ENCODE measurements around the gene SERPINB6. TPM values are rescaled to one million over a fixed set of nuclear protein-coding genes. Genes with fewer than 3 reads are reported as not detected.

Gene SERPINB6
- 49.3 and 106 TPM in 2 replicates for total RNA-seq (ENCODE audit: low replicate concordance)

DNA sequence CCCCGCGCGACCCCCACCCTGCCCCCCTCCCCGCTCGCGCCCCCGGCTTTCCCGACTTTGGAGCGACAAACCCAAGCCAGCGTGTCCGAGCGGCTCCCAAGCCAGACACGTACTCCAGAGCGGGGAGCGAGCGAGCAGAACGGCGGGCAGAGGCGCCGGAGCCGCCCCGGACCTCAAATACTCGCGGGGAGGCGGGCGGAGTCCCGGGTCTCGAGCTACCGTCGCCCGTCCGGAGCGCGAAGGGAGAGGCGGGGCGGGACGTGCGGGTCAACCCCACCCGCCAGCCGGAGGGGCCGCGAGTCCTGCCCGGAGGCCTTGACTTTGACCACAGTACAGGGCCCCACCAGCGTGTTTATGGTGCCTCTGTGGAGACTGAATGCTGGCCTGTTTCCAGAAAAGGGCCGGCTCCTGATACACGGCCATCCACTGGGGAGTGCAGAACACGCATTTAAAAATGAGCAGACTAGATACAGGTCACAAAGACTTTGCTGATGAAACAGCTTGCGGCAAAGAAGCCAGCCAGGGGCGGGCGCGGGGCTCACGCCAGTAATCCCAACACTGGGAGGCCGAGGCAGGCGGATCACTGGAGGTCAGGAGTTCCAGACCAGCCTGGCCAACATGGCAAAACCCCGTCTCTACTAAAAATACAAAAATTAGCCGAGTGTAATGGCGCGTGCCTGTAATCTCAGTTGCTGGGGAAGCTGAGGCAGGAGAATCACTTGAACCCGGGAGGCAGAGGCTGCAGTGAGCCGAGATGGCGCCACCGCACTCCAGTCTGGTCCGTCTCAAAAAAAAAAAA is at the start of gene SERPINB6:
SERPINB6 (minus strand) TSS at position 148 of the 799 bp plus-strand sequence. CDS start 12,235 bp downstream, outside the sequence.

DNA sequence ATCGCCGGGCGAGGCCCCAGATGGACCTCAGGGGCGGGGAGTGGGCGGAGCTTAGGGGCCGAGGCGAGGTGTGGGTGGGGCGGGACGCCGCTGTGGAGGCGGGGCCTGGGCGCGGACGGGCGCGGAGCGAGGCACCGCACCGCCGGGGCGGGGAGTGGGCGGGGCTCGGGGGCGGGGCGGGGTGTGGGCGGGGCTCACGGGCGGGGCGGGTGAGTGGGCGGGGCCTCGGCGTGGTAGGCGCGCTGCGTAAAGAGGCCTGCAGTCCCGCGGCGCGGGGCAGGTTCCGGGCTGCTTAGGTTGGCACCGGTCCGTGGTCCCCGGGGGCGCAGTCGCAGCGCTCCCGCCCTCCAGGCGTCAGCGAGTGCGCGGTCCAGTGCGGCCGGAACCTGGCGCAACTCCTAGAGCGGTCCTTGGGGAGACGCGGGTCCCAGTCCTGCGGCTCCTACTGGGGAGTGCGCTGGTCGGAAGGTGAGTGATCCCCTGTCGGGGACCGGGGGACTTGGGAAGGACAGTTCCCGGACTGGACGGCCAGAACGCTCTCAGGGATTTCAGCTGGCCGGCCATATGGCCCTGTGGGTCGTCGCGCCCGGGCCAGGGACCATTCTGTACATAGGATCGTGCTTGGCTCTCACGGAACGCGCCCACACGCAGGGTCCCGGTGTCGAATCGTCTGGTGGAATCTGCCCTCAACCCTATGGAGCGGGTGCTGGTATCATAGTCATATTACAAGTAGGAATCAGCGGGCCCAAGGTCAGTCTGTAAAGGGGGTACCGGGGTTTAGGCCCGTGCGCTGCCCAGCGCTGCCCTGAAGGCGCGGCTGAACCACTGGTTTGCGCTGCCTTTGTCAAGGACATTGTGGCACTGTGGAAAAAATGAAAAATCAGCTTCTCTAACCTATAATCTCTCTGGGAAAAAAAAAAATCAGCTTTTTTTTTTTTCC is 28.5 kb upstream of the SERPINB6 start, which contains the start of gene NQO2:
NQO2 (plus strand) TSS at position 277 of the 940 bp plus-strand sequence. CDS start 6,659 bp downstream, outside the sequence.

Other genes with a start within 250 kb of the SERPINB6 start
- gene MYLK4, start 220.6 kb downstream of the SERPINB6 start, total RNA-seq (ENCODE audit: low replicate concordance) = 0.30 and 0.47 TPM in 2 replicates
- gene WRNIP1, start 206.2 kb downstream of the SERPINB6 start, total RNA-seq (ENCODE audit: low replicate concordance) = 32.4 and 41.0 TPM in 2 replicates
- 5.4 and 14.7 TPM in 2 replicates for gene SERPINB1, start 129.7 kb downstream of the SERPINB6 start, total RNA-seq (ENCODE audit: low replicate concordance)
- 3.3 and 6.7 TPM in 2 replicates for gene SERPINB9, start 68.3 kb downstream of the SERPINB6 start, total RNA-seq (ENCODE audit: low replicate concordance)
- gene NQO2, start 28.3 kb upstream of the SERPINB6 start, total RNA-seq (ENCODE audit: low replicate concordance) = 44.7 and 55.5 TPM in 2 replicates
- gene RIPK1, start 96.9 kb upstream of the SERPINB6 start, total RNA-seq (ENCODE audit: low replicate concordance) = 16.2 and 21.3 TPM in 2 replicates
- gene BPHL, start 147.1 kb upstream of the SERPINB6 start, total RNA-seq (ENCODE audit: low replicate concordance) = 12.4 and 15.2 TPM in 2 replicates
- 102 and 120 TPM in 2 replicates for gene TUBB2A, start 186.0 kb upstream of the SERPINB6 start, total RNA-seq (ENCODE audit: low replicate concordance)